Fibroblast of mammary gland (primary cell): ENCODE data around the gene DNM2.

Experiments used
- DNase-seq: peaks from one replicate; pipeline ENCODE4 v3.0.0-alpha.2; 2010; ENCODE audit warnings: low read depth
- H3K4me3 ChIP-seq: 2 replicates; pipeline ENCODE4 v1.5.1; 2011; ENCODE audit warnings: low read depth, mild to moderate bottlenecking, low read length, moderate library complexity; ENCODE audit not compliant: control insufficient read depth
- CTCF ChIP-seq: conservative IDR thresholded peaks from 2 replicates; pipeline ENCODE4 v1.5.1; 2011; ENCODE audit warnings: low read depth, low read length, inconsistent platforms; ENCODE audit not compliant: control insufficient read depth, insufficient read depth

The DNM2 gene

DNA sequence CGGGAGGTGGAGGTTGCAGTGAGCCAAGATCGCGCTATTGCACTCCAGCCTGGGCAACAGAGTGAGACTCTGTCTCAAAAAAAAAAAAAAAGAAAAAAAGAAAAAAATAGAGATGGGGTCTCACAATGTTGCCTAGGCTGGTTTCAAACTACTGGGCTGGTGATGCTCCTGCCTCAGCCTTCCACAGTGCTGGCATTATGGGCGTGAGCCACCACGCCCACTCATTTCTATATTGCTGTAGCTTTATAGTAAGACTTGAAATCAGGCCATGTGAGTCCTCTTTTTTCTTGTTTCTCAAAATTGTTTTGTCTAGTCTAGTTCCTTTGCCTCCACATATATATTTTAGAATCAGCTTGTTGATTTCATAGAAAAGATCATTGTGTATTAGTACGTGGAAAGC, 18.3 kb downstream of the DNM2 start:
- no peak overlapping the region for H3K4me3 ChIP-seq
- TF ChIP-seq CTCF, result no peak
- no peak for DNase-seq

GRCh38 chr19:10736916-10737551, 19.2 kb downstream of the DNM2 start:
- H3K4me3 ChIP-seq, result no peak overlapping the region
- DNase-seq, result no peak
- no peak for TF ChIP-seq CTCF

GRCh38 chr19:10737722-10738121, 19.8 kb downstream of the DNM2 start:
- H3K4me3 ChIP-seq, result no peak overlapping the region
- DNase-seq, result no peak
- TF ChIP-seq CTCF, result no peak

- no peak for TF ChIP-seq CTCF
- no peak overlapping the region for H3K4me3 ChIP-seq
- no peak for DNase-seq
Observed at GRCh38 chr19:10740798-10741197, 22.9 kb downstream of the DNM2 start.

DNA sequence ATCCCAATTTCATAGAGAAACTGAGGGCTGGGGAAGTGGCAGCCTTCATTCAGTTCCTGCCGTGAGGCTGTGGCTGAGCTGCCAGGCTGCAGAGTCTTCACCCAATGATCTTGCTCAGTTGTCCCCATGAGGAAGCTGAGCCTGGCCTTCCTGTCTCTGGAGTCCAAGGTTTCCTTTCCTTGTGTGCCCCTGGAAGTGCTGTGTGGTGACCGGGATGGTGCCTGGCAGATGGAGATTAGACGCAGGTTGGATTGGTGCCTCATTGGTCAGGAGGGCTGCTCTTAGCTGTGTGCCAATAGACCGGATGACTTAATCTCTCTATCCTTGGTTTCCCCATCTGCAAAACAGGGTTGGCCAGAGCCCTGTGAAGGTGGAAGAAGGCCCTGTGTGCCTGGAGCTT, 24.6 kb downstream of the DNM2 start:
- no peak overlapping the region for H3K4me3 ChIP-seq
- no peak for TF ChIP-seq CTCF
- no peak for DNase-seq

GRCh38 chr19:10744253-10744798, 26.4 kb downstream of the DNM2 start:
- DNase-seq, result no peak
- H3K4me3 ChIP-seq, result no peak overlapping the region
- no peak for TF ChIP-seq CTCF
